Keratinocyte (primary cell): Measurements from ENCODE around the gene SMURF1. TPM values are rescaled to one million over a fixed set of nuclear protein-coding genes. Genes with fewer than 3 reads are reported as not detected.

Experiments used
- DNase-seq: peaks from one replicate; pipeline ENCODE4 v3.0.0-alpha.2; 2011; ENCODE audit warnings: low read depth, missing footprints, low spot score
- FAIRE-seq: peaks from 2 replicates; lab custom pipeline; 2011; peaks lifted over from hg19 to GRCh38; lab: Jason Lieb, UNC
- H2AFZ ChIP-seq: 2 replicates; pipeline ENCODE4 v1.6.0; 2012; ENCODE audit warnings: low read length, control low read depth, inconsistent platforms; ENCODE audit not compliant: control insufficient read depth
- H3K27ac ChIP-seq: 2 replicates; pipeline ENCODE4 v1.5.1; 2011; ENCODE audit warnings: low read length; ENCODE audit not compliant: control insufficient read depth, insufficient read depth
- H3K27me3 ChIP-seq: 3 replicates; pipeline ENCODE4 v1.6.0; 2011; ENCODE audit warnings: low read length; ENCODE audit not compliant: control insufficient read depth, insufficient read depth; ENCODE audit errors: extremely low read depth
- H3K36me3 ChIP-seq, 2 experiments: 2 replicates in 1 of 2; 3 replicates in 1 of 2; pipeline ENCODE4 v1.5.1; 2011; ENCODE audit warnings: low read length in 2 of 2, mild to moderate bottlenecking in 1 of 2; ENCODE audit not compliant: control insufficient read depth in 2 of 2, insufficient read depth in 2 of 2; ENCODE audit errors: extremely low read depth in 1 of 2
- H3K4me1 ChIP-seq: 3 replicates; pipeline ENCODE4 v1.5.1; 2011; ENCODE audit warnings: low read length; ENCODE audit not compliant: control insufficient read depth, insufficient read depth; ENCODE audit errors: extremely low read depth
- H3K4me2 ChIP-seq: 3 replicates; pipeline ENCODE4 v1.6.0; 2011; ENCODE audit warnings: low read depth, low read length; ENCODE audit not compliant: control insufficient read depth, insufficient read depth; ENCODE audit errors: extremely low read depth
- H3K4me3 ChIP-seq, 3 experiments: fragments of 200-600 bp in 1 of 3; sonication (generic) in 1 of 3; 2 replicates in 2 of 3; 3 replicates in 1 of 3; pipeline ENCODE4 v1.5.1; 2011 to 2016; ENCODE audit warnings: low read length in 3 of 3, mild to moderate bottlenecking in 3 of 3, control low read depth in 2 of 3, inconsistent platforms in 1 of 3, low read depth in 1 of 3, mixed read lengths in 1 of 3, mixed run types in 1 of 3, moderate library complexity in 1 of 3; ENCODE audit not compliant: control insufficient read depth in 2 of 3, insufficient read depth in 2 of 3; ENCODE audit errors: extremely low read depth in 1 of 3
- H3K79me2 ChIP-seq: 2 replicates; pipeline ENCODE4 v1.6.0; 2012; ENCODE audit warnings: low read length; ENCODE audit not compliant: control insufficient read depth, insufficient read depth
- H3K9ac ChIP-seq: 3 replicates; pipeline ENCODE4 v1.6.0; 2011; ENCODE audit warnings: low read length; ENCODE audit not compliant: control insufficient read depth, insufficient read depth; ENCODE audit errors: extremely low read depth
- H3K9me1 ChIP-seq: 3 replicates; pipeline ENCODE4 v1.6.0; 2011; ENCODE audit warnings: low read length; ENCODE audit not compliant: control insufficient read depth, insufficient read depth; ENCODE audit errors: extremely low read depth
- H3K9me3 ChIP-seq: 2 replicates; pipeline ENCODE4 v1.5.1; 2012; ENCODE audit warnings: low read depth, low read length; ENCODE audit not compliant: control insufficient read depth
- H4K20me1 ChIP-seq: 3 replicates; pipeline ENCODE4 v1.6.0; 2011; ENCODE audit warnings: low read length; ENCODE audit not compliant: control insufficient read depth, insufficient read depth; ENCODE audit errors: extremely low read depth
- CTCF ChIP-seq, 3 experiments: IDR thresholded peaks in 1 of 3; conservative IDR thresholded peaks in 1 of 3; optimal IDR thresholded peaks in 1 of 3; 2 replicates in 2 of 3; 3 replicates in 1 of 3; pipeline versions ENCODE3 to v1.5.1; 2011; ENCODE audit warnings: low read length in 3 of 3, mild to moderate bottlenecking in 3 of 3, moderate library complexity in 2 of 3, control low read depth in 1 of 3, inconsistent platforms in 1 of 3; ENCODE audit not compliant: insufficient read depth in 2 of 3; ENCODE audit errors: extremely low read depth in 1 of 3
- EZH2 ChIP-seq: IDR thresholded peaks from one replicate; pipeline ENCODE4 v1.6.1; 2012; ENCODE audit warnings: inconsistent platforms, mild to moderate bottlenecking, low read length, moderate library complexity
- dilution Hi-C: fragments of 300-500 bp; cut with MboI; formaldehyde crosslinking; loops from one replicate; pipeline ENCODE4 v1.7.0; 2020; ENCODE audit warnings: low sequenced_read_pairs; ENCODE audit not compliant: extremely low pct_ligation_motif_present
- polyA plus RNA-seq, 5 experiments: library from polyadenylated mRNA; depleted of rRNA in 3 of 5; stranded (reverse) in 3 of 5; stranded (forward) in 1 of 5; unstranded in 1 of 5; fragments of >200 nt; gene quantifications; 1 replicate in 1 of 5; 2 replicates in 3 of 5; 3 replicates in 1 of 5; pipeline versions ENCODE4 v1.2.1 to v1.2.3, GENCODE V29; 2011 to 2012; ENCODE audit warnings: missing spikeins in 2 of 5, low read depth in 1 of 5, low replicate concordance in 1 of 5

Gene SMURF1
- polyA plus RNA-seq, 1 donor (not counting 4 experiments of a cell fraction or from before 2014, with no cell fraction given): 22.2 TPM

GRCh38 chr7:99099499-99100077 is 44.3 kb downstream of the SMURF1 start:
- FAIRE-seq (no peak), DNase-seq (no peak)
- Histone ChIP-seq H3K9ac (no peak overlapping the region), H3K4me1 (peaks cover 58% of the 10 kb centered on the region), H3K4me2 (peak overlapping the region; percentile 79), H3K79me2 (peaks cover 90% of the 10 kb centered on the region), H3K36me3 (no peaks in the 10 kb centered on the region), H3K9me3 (no peaks in the 10 kb centered on the region), H3K9me1 (no peaks in the 10 kb centered on the region), H3K4me3 (no peak overlapping the region), H3K27me3 (no peaks in the 10 kb centered on the region), H3K27ac (peak overlapping the region; percentile 67), H4K20me1 (no peaks in the 10 kb centered on the region), H2AFZ (no peak overlapping the region)
- dilution Hi-C loops: no loop called here
- TF ChIP-seq CTCF (optimal IDR thresholded peaks at IDR 0.05 in 1 of 3, IDR thresholded peaks at IDR 0.05 in 1 of 3, conservative IDR thresholded peaks at IDR 0.05 in 1 of 3; ENCODE audit: extremely low read depth in 1 of 3, insufficient read depth in 2 of 3, low read length in 3 of 3) (no peak), EZH2 (no peak)

GRCh38 chr7:99098824-99099498 is 44.9 kb downstream of the SMURF1 start:
- Histone ChIP-seq H3K9me3 (no peaks in the 10 kb centered on the region), H3K36me3 (no peaks in the 10 kb centered on the region), H4K20me1 (no peaks in the 10 kb centered on the region), H3K27ac (peak overlapping the region; percentile 67), H3K9me1 (no peaks in the 10 kb centered on the region), H3K4me2 (peak overlapping the region; percentile 79), H3K9ac (peak overlapping the region; percentile 26), H3K4me1 (peaks cover 57% of the 10 kb centered on the region), H3K79me2 (peaks cover 90% of the 10 kb centered on the region), H2AFZ (no peak overlapping the region), H3K4me3 (peak overlapping the region in 2 of 3 experiments; percentile 17 to 36), H3K27me3 (no peaks in the 10 kb centered on the region)
- TF ChIP-seq CTCF (optimal IDR thresholded peaks at IDR 0.05 in 1 of 3, IDR thresholded peaks at IDR 0.05 in 1 of 3, conservative IDR thresholded peaks at IDR 0.05 in 1 of 3; ENCODE audit: extremely low read depth in 1 of 3, insufficient read depth in 2 of 3, low read length in 3 of 3) (no peak), EZH2 (no peak)
- no peak for DNase-seq
- dilution Hi-C loops: no loop called here
- peak; percentile 89 for FAIRE-seq
